GM23248 (cell line): ENCODE results near the gene TPPP3. TPM values are rescaled to one million over a fixed set of nuclear protein-coding genes. Genes with fewer than 3 reads are reported as not detected.

Experiments used
- DNase-seq: peaks from one replicate; pipeline ENCODE4 v3.0.0-alpha.2; 2015
- H2AFZ ChIP-seq: fragments of 200-600 bp; sonication (generic); 2 replicates; pipeline ENCODE4 v1.6.1; 2016; ENCODE audit warnings: antibody characterized with exemption
- H3F3A ChIP-seq: fragments of 200-600 bp; sonication (generic); 2 replicates; pipeline ENCODE4 v1.6.1; 2016; ENCODE audit warnings: mild to moderate bottlenecking, antibody characterized with exemption, mixed run types; ENCODE audit not compliant: insufficient read depth
- H3K27ac ChIP-seq: fragments of 200-600 bp; sonication (generic); 2 replicates; pipeline ENCODE4 v1.5.1; 2016; ENCODE audit warnings: mild to moderate bottlenecking
- H3K27me3 ChIP-seq: fragments of 200-600 bp; sonication (generic); replicated peaks from 2 replicates; pipeline ENCODE4 v1.6.1; 2016; ENCODE audit warnings: mild to moderate bottlenecking; ENCODE audit not compliant: insufficient read depth
- H3K36me3 ChIP-seq: fragments of 200-600 bp; sonication (generic); 2 replicates; pipeline ENCODE4 v1.6.1; 2016; ENCODE audit warnings: low read depth, mild to moderate bottlenecking
- H3K4me1 ChIP-seq: fragments of 200-600 bp; sonication (generic); 2 replicates; pipeline ENCODE4 v1.6.1; 2016; ENCODE audit warnings: mild to moderate bottlenecking; ENCODE audit not compliant: insufficient read depth
- H3K4me2 ChIP-seq: fragments of 200-600 bp; sonication (generic); one replicate; pipeline ENCODE4 v1.6.1; 2016; ENCODE audit warnings: mild to moderate bottlenecking; ENCODE audit not compliant: unreplicated experiment
- H3K4me3 ChIP-seq: fragments of 200-600 bp; sonication (generic); 2 replicates; pipeline ENCODE4 v1.5.1; 2016; ENCODE audit warnings: mild to moderate bottlenecking
- H3K79me2 ChIP-seq: fragments of 200-600 bp; sonication (generic); 2 replicates; pipeline ENCODE4 v1.6.1; 2016; ENCODE audit warnings: mild to moderate bottlenecking; ENCODE audit not compliant: insufficient read depth
- H3K9ac ChIP-seq: fragments of 200-600 bp; sonication (generic); 2 replicates; pipeline ENCODE4 v1.6.1; 2016; ENCODE audit warnings: mild to moderate bottlenecking
- H3K9me2 ChIP-seq: fragments of 200-600 bp; sonication (generic); 2 replicates; pipeline ENCODE4 v1.6.1; 2016; ENCODE audit warnings: mixed run types, mild to moderate bottlenecking, moderate library complexity; ENCODE audit not compliant: insufficient read depth
- H3K9me3 ChIP-seq: fragments of 200-600 bp; sonication (generic); one replicate; pipeline ENCODE4 v1.6.1; 2017; ENCODE audit warnings: low read depth
- H4K20me1 ChIP-seq: fragments of 200-600 bp; sonication (generic); 2 replicates; pipeline ENCODE4 v1.6.0; 2016; ENCODE audit not compliant: insufficient read depth
- EZH2 ChIP-seq: fragments of 200-600 bp; sonication (generic); IDR thresholded peaks from 2 replicates; pipeline ENCODE4 v1.6.1; 2018; ENCODE audit warnings: antibody characterized with exemption, mild to moderate bottlenecking; ENCODE audit not compliant: insufficient read depth, poor library complexity, severe bottlenecking
- EZH2phosphoT487 ChIP-seq: fragments of 200-600 bp; sonication (generic); IDR thresholded peaks from 2 replicates; pipeline ENCODE4 v1.6.1; 2018; ENCODE audit warnings: antibody characterized with exemption, moderate library complexity, mild to moderate bottlenecking, low read depth; ENCODE audit not compliant: insufficient read depth
- WGBS, 2 experiments: methylation state at CpG; one replicate each; pipeline ENCODE4 v1.1.6; 2015 to 2017; ENCODE audit warnings: low lambda C conversion rate in 2 of 2, low coverage in 1 of 2; ENCODE audit errors: missing lambda C conversion rate in 2 of 2; 5-methylcytosine and 5-hydroxymethylcytosine counted together
- in situ Hi-C: fragments of 300-500 bp; cut with MboI; formaldehyde crosslinking; loops from 2 replicates; pipeline ENCODE4 v1.15.0; 2020
- polyA plus RNA-seq: library from polyadenylated mRNA; unstranded; fragments of >200 nt; fragmentation: Nextera tagmentation; extraction: Ambion mirVana; gene quantifications from 2 replicates; pipeline ENCODE4 v1.2.1, GENCODE V29; 2016
- total RNA-seq: library from RNA; depleted of rRNA; stranded (reverse); fragments of >200 nt; shearing (Covaris generic); gene quantifications from 2 replicates; pipeline ENCODE4 v1.2.3, GENCODE V29; 2014

The TPPP3 gene
- total and polyA plus RNA-seq, 2 experiments from 2014 or later = 1.9 TPM; not detected in 1

DNA sequence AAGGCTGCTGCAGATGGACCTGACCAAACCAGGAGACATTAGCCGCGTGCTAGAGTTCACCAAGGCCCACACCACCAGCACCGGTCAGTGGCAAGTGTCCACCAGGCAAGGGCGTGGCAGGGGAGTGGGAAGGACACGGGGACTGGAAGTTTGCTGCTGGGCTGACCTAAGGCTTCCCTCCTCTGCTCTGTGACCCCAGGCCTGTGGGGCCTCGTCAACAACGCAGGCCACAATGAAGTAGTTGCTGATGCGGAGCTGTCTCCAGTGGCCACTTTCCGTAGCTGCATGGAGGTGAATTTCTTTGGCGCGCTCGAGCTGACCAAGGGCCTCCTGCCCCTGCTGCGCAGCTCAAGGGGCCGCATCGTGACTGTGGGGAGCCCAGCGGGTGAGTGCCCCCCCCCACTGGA is 42.5 kb upstream of the TPPP3 start:
- 96 to 99% methylated on average over 16 of the region's 16 CpGs for WGBS, 2 experiments
- no peaks in the 10 kb centered on the region for H3K9me3 ChIP-seq
- H3K27ac ChIP-seq = no peak overlapping the region
- no peaks in the 10 kb centered on the region for H3K9me2 ChIP-seq
- no peaks in the 10 kb centered on the region for H3F3A ChIP-seq
- H3K4me3 ChIP-seq = no peak overlapping the region
- no peak overlapping the region for H3K9ac ChIP-seq
- in situ Hi-C loops = no loop called here
- no peak overlapping the region for H2AFZ ChIP-seq
- H3K36me3 ChIP-seq = peaks cover 7% of the 10 kb centered on the region; the same call in 1 of the 2 replicates
- H3K79me2 ChIP-seq = no peaks in the 10 kb centered on the region
- TF ChIP-seq EZH2phosphoT487 (no peak), EZH2 (no peak)
- no peaks in the 10 kb centered on the region for H3K4me1 ChIP-seq
- H3K4me2 ChIP-seq = no peak overlapping the region
- H4K20me1 ChIP-seq = no peaks in the 10 kb centered on the region
- no peaks in the 10 kb centered on the region for H3K27me3 ChIP-seq
- DNase-seq = no peak

- no peaks in the 10 kb centered on the region for H3K79me2 ChIP-seq
- H3K4me3 ChIP-seq = no peak overlapping the region
- no peaks in the 10 kb centered on the region for H3K9me3 ChIP-seq
- H4K20me1 ChIP-seq = no peaks in the 10 kb centered on the region
- no peaks in the 10 kb centered on the region for H3K9me2 ChIP-seq
- no peak overlapping the region for H3K4me2 ChIP-seq
- 66 to 73% methylated on average over 4 to 5 of the region's 5 CpGs for WGBS, 2 experiments
- TF ChIP-seq EZH2 (no peak), EZH2phosphoT487 (no peak)
- no peak overlapping the region for H2AFZ ChIP-seq
- H3K36me3 ChIP-seq = peaks cover under 1% of the 10 kb centered on the region; the same call in 1 of the 2 replicates
- H3K27ac ChIP-seq = no peak overlapping the region
- in situ Hi-C loops = no loop called here
- no peaks in the 10 kb centered on the region for H3K4me1 ChIP-seq
- no peaks in the 10 kb centered on the region; the same call in 1 of the 2 replicates for H3K27me3 ChIP-seq
- H3K9ac ChIP-seq = no peak overlapping the region
- no peak for DNase-seq
- no peaks in the 10 kb centered on the region for H3F3A ChIP-seq
Measured at GRCh38 chr16:67433131-67433719, 39.9 kb upstream of the TPPP3 start.

GRCh38 chr16:67432506-67432890 is 39.2 kb upstream of the TPPP3 start:
- TF ChIP-seq EZH2 (no peak), EZH2phosphoT487 (no peak)
- no peaks in the 10 kb centered on the region for H3K36me3 ChIP-seq
- H2AFZ ChIP-seq = no peak overlapping the region
- no peaks in the 10 kb centered on the region for H3K9me3 ChIP-seq
- no peaks in the 10 kb centered on the region for H3K4me1 ChIP-seq
- H3K27ac ChIP-seq = no peak overlapping the region
- no peak overlapping the region for H3K4me2 ChIP-seq
- no peaks in the 10 kb centered on the region for H3K79me2 ChIP-seq
- 90 to 93% methylated on average over 5 of the region's 5 CpGs for WGBS, 2 experiments
- DNase-seq = no peak
- H3F3A ChIP-seq = no peaks in the 10 kb centered on the region
- no peaks in the 10 kb centered on the region for H3K9me2 ChIP-seq
- no peak overlapping the region for H3K9ac ChIP-seq
- in situ Hi-C loops = no loop called here
- H4K20me1 ChIP-seq = no peaks in the 10 kb centered on the region
- no peaks in the 10 kb centered on the region; the same call in 1 of the 2 replicates for H3K27me3 ChIP-seq
- no peak overlapping the region for H3K4me3 ChIP-seq

DNA sequence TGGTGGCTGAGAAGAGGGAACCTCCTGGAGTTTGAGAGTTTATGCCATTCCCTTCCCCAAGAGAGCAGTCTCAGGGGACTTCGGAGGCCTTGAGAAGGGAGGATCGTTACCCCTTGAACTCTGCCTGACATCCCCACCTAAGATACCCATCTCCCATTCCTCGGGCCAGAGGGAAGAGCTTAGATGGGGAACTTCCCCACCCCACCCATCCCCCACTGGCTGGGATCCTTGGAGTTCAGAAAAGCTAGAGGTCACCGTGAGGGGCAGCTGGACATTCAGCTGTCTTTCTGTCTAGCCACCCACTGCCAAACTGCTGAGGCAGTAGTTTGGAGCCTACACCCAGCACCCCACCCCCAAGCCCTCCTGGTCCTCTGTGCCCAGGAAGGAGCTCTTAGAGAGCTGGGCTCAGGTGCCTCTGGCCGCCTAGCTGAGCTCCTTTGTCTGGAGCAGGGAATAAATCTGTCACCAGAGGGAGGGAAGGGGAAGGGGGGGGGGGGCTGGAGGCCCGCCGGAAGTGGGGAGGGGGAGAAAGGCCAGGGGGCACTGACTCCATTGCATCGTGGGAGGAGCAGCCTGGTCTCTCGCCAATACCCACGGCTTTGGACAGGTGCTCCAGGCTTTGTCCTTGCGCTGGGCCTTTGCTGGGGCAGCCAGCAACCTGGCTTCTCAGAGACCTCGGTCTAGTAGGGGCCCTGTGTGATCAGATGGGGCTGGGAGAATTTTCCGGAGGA is 38.6 kb upstream of the TPPP3 start:
- no peak for DNase-seq
- TF ChIP-seq EZH2phosphoT487 (no peak), EZH2 (no peak)
- Histone ChIP-seq H3K79me2 (no peaks in the 10 kb centered on the region), H3K4me2 (peak overlapping the region; percentile 32), H3K4me3 (peak overlapping the region; percentile 62), H3K27ac (no peak overlapping the region), H3F3A (no peaks in the 10 kb centered on the region), H3K4me1 (no peaks in the 10 kb centered on the region), H3K27me3 (no peaks in the 10 kb centered on the region; the same call in 1 of the 2 replicates), H3K9ac (no peak overlapping the region), H2AFZ (no peak overlapping the region), H3K9me2 (no peaks in the 10 kb centered on the region), H3K9me3 (no peaks in the 10 kb centered on the region), H3K36me3 (no peaks in the 10 kb centered on the region), H4K20me1 (no peaks in the 10 kb centered on the region)
- WGBS, 2 experiments = 52 to 71% methylated on average over 7 to 13 of the region's 13 CpGs
- in situ Hi-C loops = no loop called here
